ENCODE results near the gene PLCG2. TPM values are rescaled to one million over a fixed set of nuclear protein-coding genes. Genes with fewer than 3 reads are reported as not detected.

Gene PLCG2
- total and polyA plus RNA-seq, 2 of the 8 experiments (the other 6 are each of a cell fraction or from before 2014, with no cell fraction given) = 6.1 to 6.9 TPM

DNA sequence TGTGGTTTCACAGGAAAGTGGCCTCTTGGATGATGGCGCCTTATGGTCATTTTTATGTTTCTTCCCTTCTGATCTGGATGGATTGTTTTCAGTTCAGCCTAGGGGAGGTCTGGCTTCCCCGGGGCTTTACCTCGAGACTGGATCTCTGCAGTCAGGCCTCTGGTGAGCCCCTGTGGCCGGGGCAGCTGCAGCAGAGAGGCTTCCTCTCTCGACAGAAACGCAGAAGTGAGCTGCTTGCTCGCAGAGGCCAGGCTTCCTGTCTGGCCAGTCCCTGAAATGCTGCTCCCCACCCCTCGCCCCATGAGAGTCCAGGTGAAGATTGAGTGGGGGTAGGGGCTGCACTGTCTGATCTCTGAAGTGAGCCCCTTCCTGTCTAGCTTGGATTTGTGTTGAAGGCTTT lies 44.0 kb downstream of the PLCG2 start:
- Histone ChIP-seq H2BK12ac (ENCODE audit: low read depth, low read length) (0 out of 2 replicates have a peak overlapping the region, but pooled peaks have one; percentile 4), H3K18ac (ENCODE audit: extremely low read depth, low read length) (no peak overlapping the region), H2BK15ac (ENCODE audit: low read length) (0 out of 2 replicates have a peak overlapping the region, but pooled peaks have one; percentile 61), H4K20me1 (replicated peaks in 1 of 2; ENCODE audit: control insufficient read depth in 1 of 2, insufficient read depth in 2 of 2, low read length in 2 of 2) (no peaks in the 10 kb centered on the region), H3K79me2 (ENCODE audit: control insufficient read depth in 1 of 2, insufficient read depth in 2 of 2, low read length in 2 of 2) (no peaks in the 10 kb centered on the region), H4K8ac (ENCODE audit: extremely low read depth, insufficient read depth, low read length) (no peak overlapping the region), H3K4ac (replicated peaks; ENCODE audit: insufficient read length, low read depth, low read length) (no peak overlapping the region), H3K23ac (ENCODE audit: insufficient read length) (no peak overlapping the region), H3K23me2 (ENCODE audit: low read depth, low read length) (no peaks in the 10 kb centered on the region), H4K5ac (ENCODE audit: insufficient read length, low read depth, low read length) (no peak overlapping the region), H3K4me3 (ENCODE audit: extremely low read depth in 1 of 4, insufficient read depth in 2 of 4, low read depth in 3 of 4, low read length in 4 of 4) (no peak overlapping the region), H3K4me2 (ENCODE audit: insufficient read depth in 1 of 2, low read depth in 2 of 2, low read length in 2 of 2) (no peak overlapping the region; a peak in 1 of 4 replicates), H3K56ac (replicated peaks; ENCODE audit: insufficient read length, low read depth, low read length) (no peak overlapping the region), H3K27ac (ENCODE audit: low read depth, low read length) (no peak overlapping the region), H3K36me3 (ENCODE audit: control insufficient read depth in 2 of 4, insufficient read depth in 4 of 4, low read length in 3 of 4) (no peaks in the 10 kb centered on the region), H3K4me1 (replicated peaks in 1 of 4; ENCODE audit: control insufficient read depth in 3 of 4, insufficient read depth in 4 of 4, low read length in 3 of 4) (peaks cover 0 to 12% (median 4%) of the 10 kb centered on the region in 4 experiments; a peak in 3 of 7 replicates), H3K9me3 (ENCODE audit: insufficient read depth in 2 of 2, low read depth in 1 of 2, low read length in 1 of 2) (no peaks in the 10 kb centered on the region), H4K91ac (replicated peaks; ENCODE audit: insufficient read length, low read length) (no peak overlapping the region), H2BK5ac (ENCODE audit: low read depth, low read length) (0 out of 2 replicates have a peak overlapping the region, but pooled peaks have one; percentile 52), H2AK5ac (ENCODE audit: low read depth, low read length) (peak overlapping the region; percentile 53; the same call in 1 of the 2 replicates), H3K27me3 (replicated peaks in 1 of 4; ENCODE audit: control insufficient read depth in 3 of 4, extremely low read depth in 1 of 4, insufficient read depth in 3 of 4, low read length in 3 of 4) (no peaks in the 10 kb centered on the region), H2BK120ac (replicated peaks; ENCODE audit: low read depth, low read length) (no peak overlapping the region), H3K9ac (replicated peaks in 1 of 4; ENCODE audit: extremely low read depth in 1 of 4, low read depth in 3 of 4, low read length in 3 of 4) (no peak overlapping the region), H2BK20ac (ENCODE audit: low read length) (no peak overlapping the region), H3K79me1 (ENCODE audit: low read depth, low read length) (no peaks in the 10 kb centered on the region), H3K14ac (ENCODE audit: insufficient read length) (no peak overlapping the region), H2AFZ (ENCODE audit: low read length) (no peak overlapping the region)
- CTCF ChIA-PET (ENCODE audit: partially characterized antibody) = interaction anchor here (1.2 to 1.7 kb wide), 3 partner anchors 14 to 50 kb away, joined by 3 to 6 read pairs (median 4); no protein-coding TSS in a partner anchor
- POLR2A ChIA-PET (ENCODE audit: partially characterized antibody) = interaction anchor here (0.6 kb wide), 1 partner anchor 538 kb away, joined by 3 read pairs; no protein-coding TSS in a partner anchor
- peak in 1 of 2 experiments; percentile 53 for DNase-seq (ENCODE audit: low read depth in 1 of 2, low spot score in 2 of 2)
- WGBS, 2 experiments (ENCODE audit: extremely low coverage in 1 of 2, insufficient coverage in 1 of 2, insufficient read length in 1 of 2, insufficient replicate concordance in 2 of 2, low coverage in 1 of 2, low lambda C conversion rate in 2 of 2, missing lambda C conversion rate in 1 of 2) = 85% methylated on average over 8 of the region's 8 CpGs; no CpG with 5 or more reads in 1 of the 2 experiments
- no peak for FAIRE-seq
- no peak for TF ChIP-seq BACH1 (IDR thresholded peaks at IDR 0.05; ENCODE audit: low read length)
- TF ChIP-seq, protein P1, sequence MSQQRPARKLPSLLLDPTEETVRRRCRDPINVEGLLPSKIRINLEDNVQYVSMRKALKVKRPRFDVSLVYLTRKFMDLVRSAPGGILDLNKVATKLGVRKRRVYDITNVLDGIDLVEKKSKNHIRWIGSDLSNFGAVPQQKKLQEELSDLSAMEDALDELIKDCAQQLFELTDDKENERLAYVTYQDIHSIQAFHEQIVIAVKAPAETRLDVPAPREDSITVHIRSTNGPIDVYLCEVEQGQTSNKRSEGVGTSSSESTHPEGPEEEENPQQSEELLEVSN (IDR thresholded peaks at IDR 0.05) = no peak
- TF ChIP-seq CEBPB (IDR thresholded peaks at IDR 0.05; ENCODE audit: low read depth, low read length) = no peak
